Fibroblast of gingiva (primary cell): ENCODE results near the gene ASB2.

Experiments
- DNase-seq: peaks from one replicate; pipeline ENCODE4 v3.0.0-alpha.2; 2011; ENCODE audit warnings: low read depth

ASB2 gene

DNA sequence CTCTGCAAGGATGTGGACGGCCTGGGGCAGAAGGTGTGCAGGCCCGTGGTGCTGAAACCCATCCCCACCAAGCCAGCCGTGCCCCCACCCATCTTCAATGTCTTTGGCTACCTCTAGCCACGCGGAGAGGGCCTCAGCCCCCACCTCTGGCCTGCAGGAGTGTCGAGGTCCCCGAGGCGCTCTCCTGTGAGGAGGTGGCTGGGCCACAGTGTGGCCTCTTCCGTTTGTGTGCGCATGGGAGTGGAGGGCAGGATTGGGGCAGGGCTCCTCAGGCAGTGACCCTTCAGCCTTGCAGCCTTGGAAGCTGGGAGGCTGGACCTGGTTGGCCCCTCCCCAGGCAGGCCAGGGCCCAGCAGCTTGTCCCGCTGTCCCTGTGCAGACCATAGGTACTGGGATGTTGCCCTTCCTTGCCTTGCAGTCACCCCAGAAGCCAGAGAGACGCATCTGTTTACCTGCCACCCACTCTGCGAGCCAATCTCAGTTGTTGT is 47.3 kb downstream of the ASB2 start:
- DNase-seq, result no peak

GRCh38 chr14:93928184-93929047 is 48.0 kb downstream of the ASB2 start:
- no peak for DNase-seq

- DNase-seq, result no peak
Measured at GRCh38 chr14:93927800-93928145, 48.6 kb downstream of the ASB2 start.

GRCh38 chr14:93926873-93927799 is 49.2 kb downstream of the ASB2 start, which contains the start of gene FAM181A:
FAM181A (plus strand) TSS chr14:93927344; CDS start chr14:93928286, 942 bp downstream.
- DNase-seq, result no peak

DNA sequence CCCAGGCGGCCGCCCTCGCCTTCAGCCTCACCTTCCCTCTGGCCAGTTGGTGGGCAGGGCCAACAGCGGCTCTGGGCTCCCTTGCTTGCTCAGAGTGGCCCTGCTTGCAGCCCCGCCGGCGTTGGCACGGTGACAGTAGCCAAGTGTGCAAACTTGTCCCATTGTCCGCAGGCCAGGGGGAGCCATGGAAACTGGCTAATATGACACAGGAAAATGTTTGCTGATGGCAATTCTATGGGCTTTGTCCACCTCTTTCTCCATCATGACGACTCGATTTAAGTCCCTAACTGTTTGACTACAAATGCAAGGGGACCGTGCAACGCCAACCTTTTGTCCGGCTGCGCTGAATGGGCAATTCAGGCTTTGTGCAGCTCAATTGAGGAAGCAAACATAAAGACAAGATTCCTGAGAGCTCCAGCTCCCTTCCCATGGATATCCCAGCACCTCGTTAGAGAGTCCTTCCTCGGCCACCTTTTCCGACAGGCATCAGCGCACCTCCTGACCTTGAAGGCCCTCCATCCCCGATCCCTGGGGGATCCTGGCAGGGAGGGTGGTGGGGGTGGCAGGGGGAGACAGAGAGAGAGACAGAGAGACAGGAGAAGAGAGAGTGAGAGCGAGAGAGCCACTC is 50.0 kb downstream of the ASB2 start:
- DNase-seq, result no peak

GRCh38 chr14:93925374-93925895 is 50.9 kb downstream of the ASB2 start:
- no peak for DNase-seq

GRCh38 chr14:93924592-93925355 is 51.6 kb downstream of the ASB2 start:
- DNase-seq, result no peak

- DNase-seq, result no peak
Measured at GRCh38 chr14:93923626-93924025, 52.7 kb downstream of the ASB2 start.

GRCh38 chr14:93921001-93921806 is 55.2 kb downstream of the ASB2 start:
- DNase-seq, result no peak

DNA sequence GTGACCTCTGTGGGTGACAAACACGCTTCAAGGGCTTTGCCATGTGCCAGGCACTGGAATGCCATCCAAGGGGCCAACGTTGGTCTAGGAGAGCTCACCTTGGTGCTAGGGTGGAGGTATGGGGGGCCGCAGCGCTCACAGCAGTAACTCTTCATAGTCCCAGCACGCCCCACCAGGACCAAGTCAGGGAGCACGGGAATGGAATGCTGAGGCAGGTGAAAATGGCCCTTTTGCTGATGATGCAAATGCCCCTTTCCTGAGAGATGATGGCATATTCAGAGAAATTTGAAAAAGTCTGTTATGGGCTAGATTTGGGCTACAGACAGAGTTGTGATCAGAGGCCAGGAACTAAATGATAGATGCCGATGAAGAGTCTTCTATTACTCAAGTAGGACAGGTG is 59.2 kb downstream of the ASB2 start:
- no peak for DNase-seq

- no peak for DNase-seq
Measured at GRCh38 chr14:93916498-93916897, 59.9 kb downstream of the ASB2 start.

DNA sequence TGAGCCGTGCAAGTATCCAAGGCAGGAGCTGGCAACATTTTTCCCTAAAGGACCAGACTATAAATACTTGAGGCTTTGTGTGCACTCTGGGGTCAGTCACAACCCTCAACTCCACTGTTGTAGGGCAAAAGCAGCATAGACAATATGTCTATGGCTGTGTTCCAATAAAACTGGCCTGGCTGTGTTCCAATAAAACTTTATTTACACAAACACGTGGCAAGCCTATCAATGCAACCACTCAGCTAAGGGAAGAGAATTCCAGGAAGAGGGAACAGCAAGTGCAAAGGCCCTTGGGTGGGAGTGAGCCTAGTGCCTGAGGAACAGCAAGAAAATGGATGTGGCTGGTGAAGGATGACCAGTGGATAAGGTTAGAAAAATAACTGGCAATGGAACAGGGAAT is 60.6 kb downstream of the ASB2 start:
- DNase-seq, result no peak

DNA sequence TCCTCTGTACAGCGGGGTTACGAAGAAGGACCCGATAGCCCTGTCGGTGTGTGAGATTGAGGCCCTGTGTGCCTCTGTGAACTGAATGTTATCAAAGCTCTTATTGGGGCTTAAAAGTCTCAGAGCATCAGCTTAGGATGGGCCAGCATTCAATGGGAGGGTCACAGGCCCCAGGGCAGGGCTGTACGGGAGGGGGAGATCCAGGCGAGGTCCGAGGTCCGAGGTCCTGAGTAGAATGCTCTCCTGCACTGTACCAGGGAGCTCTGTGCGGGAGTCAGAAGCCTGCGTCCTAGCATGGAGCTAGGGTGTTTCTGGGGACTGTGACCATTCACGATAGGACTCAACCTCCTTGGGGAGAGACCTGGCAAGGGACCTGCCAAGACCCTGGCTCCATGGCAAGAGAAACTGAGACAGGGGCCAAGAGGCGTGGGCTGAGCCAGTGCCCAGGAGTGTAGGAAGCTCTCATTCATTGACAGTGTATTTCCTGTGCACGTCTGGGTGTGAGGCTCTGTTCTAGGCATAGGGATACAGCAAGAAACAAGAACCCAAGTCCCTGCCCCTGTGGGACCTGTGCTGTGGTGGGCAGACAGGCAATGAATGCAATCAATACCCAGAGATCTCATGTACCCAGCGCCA is 61.2 kb downstream of the ASB2 start:
- no peak for DNase-seq

DNA sequence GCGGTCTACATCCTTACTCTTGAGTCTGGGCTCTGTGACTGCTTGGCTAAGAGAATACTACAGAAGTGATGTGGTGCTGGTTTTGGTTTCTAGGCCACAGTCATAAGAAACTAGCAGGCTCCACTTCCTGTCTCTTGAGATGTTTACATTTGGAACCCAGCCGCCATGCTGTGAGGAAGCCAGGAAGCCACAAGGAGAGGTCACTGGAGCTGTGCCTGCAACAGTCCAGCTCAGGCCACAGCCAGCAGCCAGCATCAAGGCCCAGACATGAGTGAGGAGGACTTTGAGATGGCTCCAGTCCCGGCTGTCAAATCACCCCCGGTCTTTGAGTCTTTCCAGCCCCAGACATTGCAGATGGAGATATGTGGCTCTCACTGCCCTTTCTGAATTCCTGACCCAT is 62.1 kb downstream of the ASB2 start:
- DNase-seq, result no peak

DNA sequence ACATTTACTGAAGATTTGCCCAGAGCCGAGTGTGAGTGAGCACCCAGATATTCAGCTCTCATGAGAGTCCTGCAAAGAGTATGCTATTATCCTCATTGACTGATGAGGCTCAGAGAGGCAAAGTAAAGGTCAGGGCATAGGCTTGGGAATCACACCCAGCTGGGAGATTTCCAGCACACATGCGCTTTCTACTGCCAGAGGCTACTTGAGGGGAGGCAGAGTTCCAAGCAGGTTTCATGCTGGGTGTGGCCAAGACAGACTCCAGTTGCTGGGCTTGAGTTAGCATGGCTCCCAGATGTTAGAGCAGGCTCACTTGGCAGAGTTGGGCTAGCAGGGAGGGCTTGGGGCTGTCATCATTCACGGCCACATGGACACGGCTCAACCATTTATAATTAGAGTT is 63.6 kb downstream of the ASB2 start:
- no peak for DNase-seq

- DNase-seq, result no peak
Measured at GRCh38 chr14:93911975-93912615, 64.3 kb downstream of the ASB2 start.

GRCh38 chr14:93909429-93910128 is 66.8 kb downstream of the ASB2 start:
- DNase-seq, result no peak

DNA sequence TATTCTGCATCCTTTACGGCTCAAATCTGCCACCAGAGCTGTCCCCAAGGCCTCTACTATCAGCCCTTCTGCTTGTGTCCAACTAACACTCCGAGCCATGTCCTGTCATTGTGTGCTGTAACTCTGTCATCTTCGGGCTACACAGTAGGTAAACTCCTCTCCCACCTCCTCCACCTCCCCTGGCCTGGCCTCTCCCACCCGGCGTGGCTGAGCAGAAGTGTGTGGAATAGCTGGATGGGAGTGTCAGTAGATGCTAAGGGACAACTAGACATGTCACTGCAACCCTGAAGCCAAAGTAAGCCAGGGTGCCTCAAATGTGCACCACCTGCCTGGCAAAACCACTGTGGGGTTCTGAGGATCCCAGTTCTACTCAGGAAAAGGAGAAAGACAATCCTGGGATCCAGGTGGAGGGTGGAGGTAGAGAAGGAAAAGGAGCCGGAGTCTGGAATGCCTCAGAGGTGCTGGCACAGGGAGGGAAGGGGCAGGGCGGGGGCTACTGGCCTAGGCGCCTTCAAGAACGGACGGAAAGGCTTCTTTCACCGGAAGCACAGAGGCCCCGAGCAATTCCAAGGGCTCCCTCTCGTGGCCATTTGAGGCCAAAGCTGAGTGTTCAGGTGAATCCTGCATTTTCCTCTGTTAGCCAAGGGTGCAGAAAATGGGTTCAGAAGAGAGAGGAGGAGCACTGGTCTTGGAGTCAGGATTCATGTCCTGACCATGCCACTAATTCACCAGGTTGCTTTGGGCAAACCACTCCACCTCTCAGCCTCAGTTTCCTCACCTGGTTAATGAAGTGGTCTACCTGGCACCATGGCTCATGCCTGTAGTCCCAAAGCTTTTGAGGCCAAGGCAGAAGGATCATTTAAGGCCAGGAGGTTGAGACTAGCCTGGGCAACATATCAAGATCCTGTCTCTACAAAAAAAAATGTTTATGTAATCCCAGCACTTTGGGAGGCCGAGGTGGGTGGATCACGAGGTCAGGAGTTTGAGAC is 69.7 kb downstream of the ASB2 start:
- DNase-seq, result no peak
